ENCODE data around the gene CFHR1. TPM values are rescaled to one million over a fixed set of nuclear protein-coding genes. Genes with fewer than 3 reads are reported as not detected.

Gene CFHR1
- total and polyA plus RNA-seq, 2 of the 13 experiments (the other 11 are each of a cell fraction or from before 2014, with no cell fraction given) = not detected

- TF ChIP-seq, protein P1, sequence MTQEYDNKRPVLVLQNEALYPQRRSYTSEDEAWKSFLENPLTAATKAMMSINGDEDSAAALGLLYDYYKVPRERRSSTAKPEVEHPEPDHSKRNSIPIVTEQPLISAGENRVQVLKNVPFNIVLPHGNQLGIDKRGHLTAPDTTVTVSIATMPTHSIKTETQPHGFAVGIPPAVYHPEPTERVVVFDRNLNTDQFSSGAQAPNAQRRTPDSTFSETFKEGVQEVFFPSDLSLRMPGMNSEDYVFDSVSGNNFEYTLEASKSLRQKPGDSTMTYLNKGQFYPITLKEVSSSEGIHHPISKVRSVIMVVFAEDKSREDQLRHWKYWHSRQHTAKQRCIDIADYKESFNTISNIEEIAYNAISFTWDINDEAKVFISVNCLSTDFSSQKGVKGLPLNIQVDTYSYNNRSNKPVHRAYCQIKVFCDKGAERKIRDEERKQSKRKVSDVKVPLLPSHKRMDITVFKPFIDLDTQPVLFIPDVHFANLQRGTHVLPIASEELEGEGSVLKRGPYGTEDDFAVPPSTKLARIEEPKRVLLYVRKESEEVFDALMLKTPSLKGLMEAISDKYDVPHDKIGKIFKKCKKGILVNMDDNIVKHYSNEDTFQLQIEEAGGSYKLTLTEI (CRISPR knock-in tag; conservative IDR thresholded peaks at IDR 0.05) = no peak
- no peak for TF ChIP-seq SMAD3 (CRISPR knock-in tag; IDR thresholded peaks at IDR 0.05)
- no peak for TF ChIP-seq TFAP4 (IDR thresholded peaks at IDR 0.05; ENCODE audit: borderline replicate concordance, low read depth)
- no peak for TF ChIP-seq NFE2L1 (CRISPR knock-in tag; IDR thresholded peaks at IDR 0.05; ENCODE audit: borderline replicate concordance)
- TF ChIP-seq ZNF574 (CRISPR knock-in tag; IDR thresholded peaks at IDR 0.05) = no peak
- TF ChIP-seq ZNF737 (CRISPR knock-in tag; IDR thresholded peaks at IDR 0.05; ENCODE audit: borderline replicate concordance) = no peak
- no peak for TF ChIP-seq GATA4 (IDR thresholded peaks at IDR 0.05; ENCODE audit: borderline replicate concordance, low read depth)
- no peak for TF ChIP-seq ATF2 (CRISPR knock-in tag; IDR thresholded peaks at IDR 0.05)
- TF ChIP-seq NR2F1 (CRISPR knock-in tag; IDR thresholded peaks at IDR 0.05) = no peak
- no peak for TF ChIP-seq FOXP1 (IDR thresholded peaks at IDR 0.05)
- no peak for TF ChIP-seq FOXP1 (CRISPR knock-in tag; IDR thresholded peaks at IDR 0.05)
- TF ChIP-seq ZNF225 (CRISPR knock-in tag; IDR thresholded peaks at IDR 0.05) = no peak
Observed at GRCh38 chr1:196808529-196809235, 10.8 kb upstream of the CFHR1 start (continued).

Measured in HepG2 (cell line).